Subcutaneous abdominal adipose tissue (tissue), 5 donors: ENCODE measurements around the gene JAKMIP1.

Source experiments
- H3K27ac ChIP-seq: one replicate; pipeline ENCODE4 v1.7.0; 2013; ENCODE audit warnings: low read depth, mild to moderate bottlenecking, inconsistent platforms, low read length, moderate library complexity
- H3K27me3 ChIP-seq, 5 donors: one replicate each; pipeline ENCODE4 v1.7.0; 2013; ENCODE audit warnings: low read length in 5 of 5, inconsistent platforms in 1 of 5; ENCODE audit not compliant: control insufficient read depth in 5 of 5, insufficient read depth in 4 of 5
- H3K36me3 ChIP-seq, 5 donors: one replicate each; pipeline ENCODE4 v1.7.0; 2013; ENCODE audit warnings: low read length in 5 of 5; ENCODE audit not compliant: control insufficient read depth in 5 of 5, insufficient read depth in 5 of 5
- H3K4me1 ChIP-seq, 5 donors: one replicate each; pipeline ENCODE4 v1.7.0; 2013; ENCODE audit warnings: low read length in 5 of 5, mild to moderate bottlenecking in 3 of 5, moderate library complexity in 1 of 5; ENCODE audit not compliant: control insufficient read depth in 5 of 5, insufficient read depth in 5 of 5
- H3K4me3 ChIP-seq, 5 donors: one replicate each; pipeline ENCODE4 v1.7.0; 2013; ENCODE audit warnings: low read length in 5 of 5, low read depth in 1 of 5
- H3K9ac ChIP-seq, 5 donors: one replicate each; pipeline ENCODE4 v1.7.0; 2013; ENCODE audit warnings: low read length in 5 of 5, mild to moderate bottlenecking in 4 of 5, moderate library complexity in 3 of 5
- H3K9me3 ChIP-seq, 5 donors: one replicate each; pipeline ENCODE4 v1.7.0; 2013; ENCODE audit warnings: low read length in 5 of 5; ENCODE audit not compliant: control insufficient read depth in 5 of 5
- donor health status: healthy.
- donor health status: healthy.
- donor health status: healthy.
- donor health status: healthy.
- donor health status: healthy.

Gene JAKMIP1

GRCh38 chr4:6137027-6137746, 63.2 kb downstream of the JAKMIP1 start:
- H3K36me3 ChIP-seq, result no peaks in the 10 kb centered on the region
- no peaks in the 10 kb centered on the region for H3K4me1 ChIP-seq
- H3K27ac ChIP-seq, result no peak overlapping the region
- peaks cover 0 to 8% (median 0%) of the 10 kb centered on the region in 5 donors for H3K27me3 ChIP-seq
- no peak overlapping the region for H3K9ac ChIP-seq
- peaks cover 0 to 5% (median 0%) of the 10 kb centered on the region in 5 donors for H3K9me3 ChIP-seq
- no peak overlapping the region for H3K4me3 ChIP-seq

GRCh38 chr4:6134612-6135220, 65.6 kb downstream of the JAKMIP1 start:
- Histone ChIP-seq H3K27ac (no peak overlapping the region), H3K36me3 (no peaks in the 10 kb centered on the region), H3K9me3 (peaks cover 0 to 5% (median 0%) of the 10 kb centered on the region in 5 donors), H3K4me3 (no peak overlapping the region), H3K9ac (no peak overlapping the region), H3K4me1 (no peaks in the 10 kb centered on the region), H3K27me3 (peaks cover 0 to 8% (median 0%) of the 10 kb centered on the region in 5 donors)

- no peak overlapping the region for H3K27ac ChIP-seq
- H3K9ac ChIP-seq, result no peak overlapping the region
- peaks cover 0 to 13% (median 8%) of the 10 kb centered on the region in 5 donors for H3K27me3 ChIP-seq
- H3K4me1 ChIP-seq, result no peaks in the 10 kb centered on the region
- no peaks in the 10 kb centered on the region for H3K36me3 ChIP-seq
- H3K9me3 ChIP-seq, result peaks cover 0 to 5% (median 0%) of the 10 kb centered on the region in 5 donors
- H3K4me3 ChIP-seq, result no peak overlapping the region
Measured at GRCh38 chr4:6132716-6133115, 67.6 kb downstream of the JAKMIP1 start.

GRCh38 chr4:6128221-6128850, 72.0 kb downstream of the JAKMIP1 start:
- Histone ChIP-seq H3K27me3 (peaks cover 5 to 21% (median 10%) of the 10 kb centered on the region in 5 donors), H3K27ac (no peak overlapping the region), H3K9ac (no peak overlapping the region), H3K4me3 (no peak overlapping the region), H3K9me3 (no peaks in the 10 kb centered on the region), H3K4me1 (no peaks in the 10 kb centered on the region), H3K36me3 (no peaks in the 10 kb centered on the region)

- Histone ChIP-seq H3K9ac (no peak overlapping the region), H3K36me3 (no peaks in the 10 kb centered on the region), H3K4me1 (no peaks in the 10 kb centered on the region), H3K27ac (no peak overlapping the region), H3K9me3 (no peaks in the 10 kb centered on the region), H3K27me3 (peaks cover 5 to 21% (median 10%) of the 10 kb centered on the region in 5 donors), H3K4me3 (no peak overlapping the region)
Measured at GRCh38 chr4:6126971-6127745, 73.2 kb downstream of the JAKMIP1 start.

GRCh38 chr4:6125103-6125651, 75.2 kb downstream of the JAKMIP1 start:
- Histone ChIP-seq H3K27me3 (peaks cover 5 to 21% (median 10%) of the 10 kb centered on the region in 5 donors), H3K9me3 (no peaks in the 10 kb centered on the region), H3K27ac (no peak overlapping the region), H3K4me1 (no peaks in the 10 kb centered on the region), H3K36me3 (no peaks in the 10 kb centered on the region), H3K9ac (no peak overlapping the region), H3K4me3 (no peak overlapping the region)

GRCh38 chr4:6124386-6125102, 75.8 kb downstream of the JAKMIP1 start:
- Histone ChIP-seq H3K9ac (no peak overlapping the region), H3K4me3 (no peak overlapping the region), H3K27ac (no peak overlapping the region), H3K36me3 (no peaks in the 10 kb centered on the region), H3K9me3 (no peaks in the 10 kb centered on the region), H3K27me3 (peaks cover 5 to 21% (median 10%) of the 10 kb centered on the region in 5 donors), H3K4me1 (no peaks in the 10 kb centered on the region)

- Histone ChIP-seq H3K9me3 (no peaks in the 10 kb centered on the region), H3K36me3 (no peaks in the 10 kb centered on the region), H3K4me1 (no peaks in the 10 kb centered on the region), H3K27ac (no peak overlapping the region), H3K9ac (no peak overlapping the region), H3K4me3 (no peak overlapping the region), H3K27me3 (peaks cover 5 to 21% (median 10%) of the 10 kb centered on the region in 5 donors)
Measured at GRCh38 chr4:6123976-6124375, 76.4 kb downstream of the JAKMIP1 start.

- Histone ChIP-seq H3K27me3 (peaks cover 5 to 20% (median 13%) of the 10 kb centered on the region in 5 donors), H3K27ac (no peak overlapping the region), H3K36me3 (no peaks in the 10 kb centered on the region), H3K4me3 (no peak overlapping the region), H3K9me3 (no peaks in the 10 kb centered on the region), H3K4me1 (no peaks in the 10 kb centered on the region), H3K9ac (no peak overlapping the region)
Measured at GRCh38 chr4:6123541-6123940, 76.8 kb downstream of the JAKMIP1 start.
